Keratinocyte (primary cell): ENCODE measurements around the gene C20orf202. TPM values are rescaled to one million over a fixed set of nuclear protein-coding genes. Genes with fewer than 3 reads are reported as not detected.

Source experiments
- DNase-seq: peaks from one replicate; pipeline ENCODE4 v3.0.0-alpha.2; 2011; ENCODE audit warnings: low read depth, missing footprints, low spot score
- FAIRE-seq: peaks from 2 replicates; lab custom pipeline; 2011; peaks lifted over from hg19 to GRCh38; lab: Jason Lieb, UNC
- H2AFZ ChIP-seq: 2 replicates; pipeline ENCODE4 v1.6.0; 2012; ENCODE audit warnings: low read length, control low read depth, inconsistent platforms; ENCODE audit not compliant: control insufficient read depth
- H3K27ac ChIP-seq: 2 replicates; pipeline ENCODE4 v1.5.1; 2011; ENCODE audit warnings: low read length; ENCODE audit not compliant: control insufficient read depth, insufficient read depth
- H3K27me3 ChIP-seq: 3 replicates; pipeline ENCODE4 v1.6.0; 2011; ENCODE audit warnings: low read length; ENCODE audit not compliant: control insufficient read depth, insufficient read depth; ENCODE audit errors: extremely low read depth
- H3K36me3 ChIP-seq, 2 experiments: 2 replicates in 1 of 2; 3 replicates in 1 of 2; pipeline ENCODE4 v1.5.1; 2011; ENCODE audit warnings: low read length in 2 of 2, mild to moderate bottlenecking in 1 of 2; ENCODE audit not compliant: control insufficient read depth in 2 of 2, insufficient read depth in 2 of 2; ENCODE audit errors: extremely low read depth in 1 of 2
- H3K4me1 ChIP-seq: 3 replicates; pipeline ENCODE4 v1.5.1; 2011; ENCODE audit warnings: low read length; ENCODE audit not compliant: control insufficient read depth, insufficient read depth; ENCODE audit errors: extremely low read depth
- H3K4me2 ChIP-seq: 3 replicates; pipeline ENCODE4 v1.6.0; 2011; ENCODE audit warnings: low read depth, low read length; ENCODE audit not compliant: control insufficient read depth, insufficient read depth; ENCODE audit errors: extremely low read depth
- H3K4me3 ChIP-seq, 3 experiments: fragments of 200-600 bp in 1 of 3; sonication (generic) in 1 of 3; 2 replicates in 2 of 3; 3 replicates in 1 of 3; pipeline ENCODE4 v1.5.1; 2011 to 2016; ENCODE audit warnings: low read length in 3 of 3, mild to moderate bottlenecking in 3 of 3, control low read depth in 2 of 3, inconsistent platforms in 1 of 3, low read depth in 1 of 3, mixed read lengths in 1 of 3, mixed run types in 1 of 3, moderate library complexity in 1 of 3; ENCODE audit not compliant: control insufficient read depth in 2 of 3, insufficient read depth in 2 of 3; ENCODE audit errors: extremely low read depth in 1 of 3
- H3K79me2 ChIP-seq: 2 replicates; pipeline ENCODE4 v1.6.0; 2012; ENCODE audit warnings: low read length; ENCODE audit not compliant: control insufficient read depth, insufficient read depth
- H3K9ac ChIP-seq: 3 replicates; pipeline ENCODE4 v1.6.0; 2011; ENCODE audit warnings: low read length; ENCODE audit not compliant: control insufficient read depth, insufficient read depth; ENCODE audit errors: extremely low read depth
- H3K9me1 ChIP-seq: 3 replicates; pipeline ENCODE4 v1.6.0; 2011; ENCODE audit warnings: low read length; ENCODE audit not compliant: control insufficient read depth, insufficient read depth; ENCODE audit errors: extremely low read depth
- H3K9me3 ChIP-seq: 2 replicates; pipeline ENCODE4 v1.5.1; 2012; ENCODE audit warnings: low read depth, low read length; ENCODE audit not compliant: control insufficient read depth
- H4K20me1 ChIP-seq: 3 replicates; pipeline ENCODE4 v1.6.0; 2011; ENCODE audit warnings: low read length; ENCODE audit not compliant: control insufficient read depth, insufficient read depth; ENCODE audit errors: extremely low read depth
- EZH2 ChIP-seq: IDR thresholded peaks from one replicate; pipeline ENCODE4 v1.6.1; 2012; ENCODE audit warnings: inconsistent platforms, mild to moderate bottlenecking, low read length, moderate library complexity
- dilution Hi-C: fragments of 300-500 bp; cut with MboI; formaldehyde crosslinking; loops from one replicate; pipeline ENCODE4 v1.7.0; 2020; ENCODE audit warnings: low sequenced_read_pairs; ENCODE audit not compliant: extremely low pct_ligation_motif_present
- polyA plus RNA-seq, 5 experiments: library from polyadenylated mRNA; depleted of rRNA in 3 of 5; stranded (reverse) in 3 of 5; stranded (forward) in 1 of 5; unstranded in 1 of 5; fragments of >200 nt; gene quantifications; 1 replicate in 1 of 5; 2 replicates in 3 of 5; 3 replicates in 1 of 5; pipeline versions ENCODE4 v1.2.1 to v1.2.3, GENCODE V29; 2011 to 2012; ENCODE audit warnings: missing spikeins in 2 of 5, low read depth in 1 of 5, low replicate concordance in 1 of 5
- TF ChIP-seq, protein P1 (sequence below), 3 experiments: IDR thresholded peaks in 1 of 3; conservative IDR thresholded peaks in 1 of 3; optimal IDR thresholded peaks in 1 of 3; 2 replicates in 2 of 3; 3 replicates in 1 of 3; pipeline versions ENCODE3 to v1.5.1; 2011; ENCODE audit warnings: low read length in 3 of 3, mild to moderate bottlenecking in 3 of 3, moderate library complexity in 2 of 3, control low read depth in 1 of 3, inconsistent platforms in 1 of 3; ENCODE audit not compliant: insufficient read depth in 2 of 3; ENCODE audit errors: extremely low read depth in 1 of 3

Gene C20orf202
- polyA plus RNA-seq, 1 donor (not counting 4 experiments of a cell fraction or from before 2014, with no cell fraction given), result not detected

DNA sequence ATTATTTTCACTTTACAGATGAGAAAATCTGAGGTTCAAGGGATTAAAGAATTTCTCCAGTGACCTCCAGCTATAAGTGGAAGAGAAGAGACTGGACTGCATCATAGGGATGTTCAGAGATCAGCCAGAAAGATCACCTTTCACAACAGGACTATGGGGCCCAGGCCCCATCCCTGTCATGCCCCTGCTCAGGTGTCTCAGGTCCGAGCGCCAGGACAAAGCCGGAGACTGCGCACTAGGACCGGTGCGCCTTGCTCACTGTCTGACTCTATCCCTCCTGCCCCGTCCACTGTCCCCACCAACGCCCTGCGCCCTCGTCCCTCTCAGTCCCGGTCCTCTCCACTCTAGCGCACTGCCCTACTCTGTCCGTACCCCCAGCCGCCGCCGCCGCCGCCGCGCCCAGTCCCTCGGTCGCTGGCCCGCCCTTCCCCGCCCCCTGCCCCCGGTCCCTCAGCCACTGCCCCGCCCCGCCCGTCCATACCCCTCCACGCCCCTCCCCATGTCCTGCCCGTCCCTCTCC lies 22.1 kb downstream of the C20orf202 start:
- peak overlapping the region; percentile 65 for H3K4me2 ChIP-seq
- DNase-seq, result no peak
- H3K9ac ChIP-seq, result no peak overlapping the region
- no peak overlapping the region for H3K27ac ChIP-seq
- no peaks in the 10 kb centered on the region for H3K79me2 ChIP-seq
- no peak for FAIRE-seq
- H4K20me1 ChIP-seq, result no peaks in the 10 kb centered on the region
- no peaks in the 10 kb centered on the region for H3K9me3 ChIP-seq
- peak overlapping the region in 2 of 3 experiments; percentile 11 to 37 for H3K4me3 ChIP-seq
- H2AFZ ChIP-seq, result peak overlapping the region; percentile 73
- dilution Hi-C loops, result no loop called here
- TF ChIP-seq EZH2, result no peak
- TF ChIP-seq, protein P1, sequence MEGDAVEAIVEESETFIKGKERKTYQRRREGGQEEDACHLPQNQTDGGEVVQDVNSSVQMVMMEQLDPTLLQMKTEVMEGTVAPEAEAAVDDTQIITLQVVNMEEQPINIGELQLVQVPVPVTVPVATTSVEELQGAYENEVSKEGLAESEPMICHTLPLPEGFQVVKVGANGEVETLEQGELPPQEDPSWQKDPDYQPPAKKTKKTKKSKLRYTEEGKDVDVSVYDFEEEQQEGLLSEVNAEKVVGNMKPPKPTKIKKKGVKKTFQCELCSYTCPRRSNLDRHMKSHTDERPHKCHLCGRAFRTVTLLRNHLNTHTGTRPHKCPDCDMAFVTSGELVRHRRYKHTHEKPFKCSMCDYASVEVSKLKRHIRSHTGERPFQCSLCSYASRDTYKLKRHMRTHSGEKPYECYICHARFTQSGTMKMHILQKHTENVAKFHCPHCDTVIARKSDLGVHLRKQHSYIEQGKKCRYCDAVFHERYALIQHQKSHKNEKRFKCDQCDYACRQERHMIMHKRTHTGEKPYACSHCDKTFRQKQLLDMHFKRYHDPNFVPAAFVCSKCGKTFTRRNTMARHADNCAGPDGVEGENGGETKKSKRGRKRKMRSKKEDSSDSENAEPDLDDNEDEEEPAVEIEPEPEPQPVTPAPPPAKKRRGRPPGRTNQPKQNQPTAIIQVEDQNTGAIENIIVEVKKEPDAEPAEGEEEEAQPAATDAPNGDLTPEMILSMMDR (optimal IDR thresholded peaks at IDR 0.05 in 1 of 3, IDR thresholded peaks at IDR 0.05 in 1 of 3, conservative IDR thresholded peaks at IDR 0.05 in 1 of 3; ENCODE audit: extremely low read depth in 1 of 3, insufficient read depth in 2 of 3, low read length in 3 of 3), result no peak
- H3K4me1 ChIP-seq, result peaks cover 3% of the 10 kb centered on the region
- H3K36me3 ChIP-seq, result no peaks in the 10 kb centered on the region
- peaks cover 23% of the 10 kb centered on the region for H3K27me3 ChIP-seq
- H3K9me1 ChIP-seq, result no peaks in the 10 kb centered on the region

GRCh38 chr20:1225783-1226654 lies 22.8 kb downstream of the C20orf202 start, which contains the start of gene RAD21L1:
TSS of gene RAD21L1 (plus strand) at chr20:1226044. CDS start at chr20:1228454, 2,410 bp downstream.
- H3K27me3 ChIP-seq, result peaks cover 24% of the 10 kb centered on the region
- H4K20me1 ChIP-seq, result no peaks in the 10 kb centered on the region
- DNase-seq, result no peak
- H2AFZ ChIP-seq, result peak within 1 kb of the TSS; percentile 84
- H3K4me2 ChIP-seq, result peak within 1 kb of the TSS; percentile 94
- no peak for FAIRE-seq
- peak within 1 kb of the TSS; percentile 40 to 75 (median 70) for H3K4me3 ChIP-seq
- H3K9me3 ChIP-seq, result no peaks in the 10 kb centered on the region
- H3K9me1 ChIP-seq, result no peaks in the 10 kb centered on the region
- TF ChIP-seq EZH2, result peak; percentile 27
- TF ChIP-seq, protein P1 (optimal IDR thresholded peaks at IDR 0.05 in 1 of 3, IDR thresholded peaks at IDR 0.05 in 1 of 3, conservative IDR thresholded peaks at IDR 0.05 in 1 of 3; ENCODE audit: extremely low read depth in 1 of 3, insufficient read depth in 2 of 3, low read length in 3 of 3), result no peak
- H3K4me1 ChIP-seq, result peaks cover 3% of the 10 kb centered on the region
- no peak within 1 kb of the TSS for H3K27ac ChIP-seq
- dilution Hi-C loops, result no loop called here
- no peaks in the 10 kb centered on the region for H3K36me3 ChIP-seq
- peak within 1 kb of the TSS; percentile 58 for H3K9ac ChIP-seq
- H3K79me2 ChIP-seq, result no peaks in the 10 kb centered on the region
